Measurements from ENCODE around the gene PPM1H.
"Not testable (repeated sequence)": the region's sequence is repeated elsewhere in the genome, so short reads cannot be mapped to it uniquely, and the experiment has no call there.

Gene PPM1H

GRCh38 chr12:62737615-62738014 lies 197.3 kb downstream of the PPM1H start:
- no peak for DNase-seq (ENCODE audit: low read depth in 2 of 2)

GRCh38 chr12:62737188-62737587 lies 197.8 kb downstream of the PPM1H start:
- DNase-seq (ENCODE audit: low read depth in 2 of 2): no peak

GRCh38 chr12:62736596-62736995 lies 198.4 kb downstream of the PPM1H start:
- DNase-seq (ENCODE audit: low read depth in 2 of 2): no peak

- no peak for DNase-seq (ENCODE audit: low read depth in 2 of 2)
These were observed 202.0 kb downstream of the PPM1H start for GRCh38 chr12:62732861-62733427.

GRCh38 chr12:62731055-62731820 lies 203.7 kb downstream of the PPM1H start:
- DNase-seq (ENCODE audit: low read depth in 2 of 2): no peak

- DNase-seq (ENCODE audit: low read depth in 2 of 2): no peak
These were observed 204.3 kb downstream of the PPM1H start for GRCh38 chr12:62730649-62731048.

- DNase-seq (ENCODE audit: low read depth in 2 of 2): not testable (repeated sequence)
These were observed 205.1 kb downstream of the PPM1H start for GRCh38 chr12:62729579-62730544.

GRCh38 chr12:62728741-62729140 lies 206.2 kb downstream of the PPM1H start:
- DNase-seq (ENCODE audit: low read depth in 2 of 2): no peak

- DNase-seq (ENCODE audit: low read depth in 2 of 2): no peak
These were observed 208.4 kb downstream of the PPM1H start for GRCh38 chr12:62726471-62726980.

- DNase-seq (ENCODE audit: low read depth in 2 of 2): no peak
These were observed 209.2 kb downstream of the PPM1H start for GRCh38 chr12:62725781-62726180.

- DNase-seq (ENCODE audit: low read depth in 2 of 2): no peak
These were observed 210.0 kb downstream of the PPM1H start for GRCh38 chr12:62724947-62725451.

GRCh38 chr12:62724285-62724684 lies 210.7 kb downstream of the PPM1H start:
- DNase-seq (ENCODE audit: low read depth in 2 of 2): no peak

- no peak for DNase-seq (ENCODE audit: low read depth in 2 of 2)
These were observed 211.8 kb downstream of the PPM1H start for GRCh38 chr12:62722971-62723680.

- DNase-seq (ENCODE audit: low read depth in 2 of 2): no peak
These were observed 214.2 kb downstream of the PPM1H start for GRCh38 chr12:62720661-62721330.

- no peak for DNase-seq (ENCODE audit: low read depth in 2 of 2)
These were observed 214.9 kb downstream of the PPM1H start for GRCh38 chr12:62720025-62720424.

- DNase-seq (ENCODE audit: low read depth in 2 of 2): no peak
These were observed 216.1 kb downstream of the PPM1H start for GRCh38 chr12:62718762-62719426.

- DNase-seq (ENCODE audit: low read depth in 2 of 2): no peak
These were observed 217.3 kb downstream of the PPM1H start for GRCh38 chr12:62717643-62718042.

GRCh38 chr12:62716866-62717525 lies 218.0 kb downstream of the PPM1H start:
- no peak for DNase-seq (ENCODE audit: low read depth in 2 of 2)

GRCh38 chr12:62716037-62716436 lies 218.9 kb downstream of the PPM1H start:
- DNase-seq (ENCODE audit: low read depth in 2 of 2): no peak

Data from stimulated activated CD4-positive, alpha-beta T cell treated with anti-CD3 and anti-CD28 coated beads, Interleukin-4, amount 100 ng/mL, for 48 hours (primary cell).